NT2/D1 (cell line): ENCODE results near the gene EWSR1.

Source experiments
- SUZ12 ChIP-seq: IDR thresholded peaks from 2 replicates; pipeline ENCODE4 v1.6.1; 2011; ENCODE audit not compliant: insufficient read length, insufficient read depth; ENCODE audit errors: extremely low read depth
- YY1 ChIP-seq: IDR thresholded peaks from 2 replicates; pipeline ENCODE4 v1.6.1; 2011; ENCODE audit not compliant: insufficient read length, insufficient read depth
- ZNF274 ChIP-seq: IDR thresholded peaks from 2 replicates; pipeline ENCODE4 v1.6.1; 2011; ENCODE audit warnings: mild to moderate bottlenecking, low read depth, low read length

- no peak for TF ChIP-seq YY1
- TF ChIP-seq SUZ12 = no peak
- TF ChIP-seq ZNF274 = no peak
Measured at GRCh38 chr22:29332886-29333496, 64.9 kb downstream of the EWSR1 start.
